WTC11 (cell line): ENCODE data around the gene TMC4. TPM values are rescaled to one million over a fixed set of nuclear protein-coding genes. Genes with fewer than 3 reads are reported as not detected.
A peak's percentile ranks its signal among the peaks of the same experiment; 100 is the strongest.

ENCODE experiments used
- ATAC-seq: fragments of 200-7000 bp; cut with Tn5 transposase; 2 replicates; pipeline ENCODE4 v1.10.0; 2021; ENCODE audit warnings: mild to moderate bottlenecking, moderate library complexity
- CTCF ChIA-PET: fragments of 300-600 bp; sonication (Branson Sonifier 250); formaldehyde crosslinking; loops from one replicate; lab custom pipeline; 2021; ENCODE audit warnings: antibody characterized with exemption; lab: Charles Lee
- POLR2A ChIA-PET: fragments of 350-600 bp; sonication (Branson Sonifier 250); formaldehyde crosslinking; loops from one replicate; lab custom pipeline; 2021; ENCODE audit warnings: antibody characterized with exemption; lab: Charles Lee
- DNase-seq: peaks from one replicate; pipeline ENCODE4 v3.0.0; 2021; ENCODE audit warnings: low spot score
- H3K27ac Mint-ChIP-seq: 2 replicates; pipeline ENCODE4 v1.8.0; 2021; ENCODE audit warnings: mixed read lengths
- H3K27me3 Mint-ChIP-seq: 2 replicates; pipeline ENCODE4 v1.8.0; 2021; ENCODE audit warnings: low read depth, mild to moderate bottlenecking, moderate library complexity, mixed read lengths
- H3K36me3 Mint-ChIP-seq: 2 replicates; pipeline ENCODE4 v1.8.0; 2021; ENCODE audit warnings: mixed read lengths
- H3K4me1 Mint-ChIP-seq: 2 replicates; pipeline ENCODE4 v1.8.0; 2022; ENCODE audit warnings: mixed read lengths
- H3K4me3 Mint-ChIP-seq: 2 replicates; pipeline ENCODE4 v1.8.0; 2021; ENCODE audit warnings: mild to moderate bottlenecking, moderate library complexity, mixed read lengths
- H3K9me3 Mint-ChIP-seq: 2 replicates; pipeline ENCODE4 v1.8.0; 2021; ENCODE audit warnings: mixed read lengths
- ESRRA ChIP-seq: sonication (generic); formaldehyde crosslinking; IDR thresholded peaks from 2 replicates; pipeline ENCODE4 v1.8.1; 2022; ENCODE audit warnings: mild to moderate bottlenecking, missing genetic modification reagents, borderline replicate concordance
- ETV6 ChIP-seq: sonication (generic); formaldehyde crosslinking; IDR thresholded peaks from 2 replicates; pipeline ENCODE4 v1.8.1; 2022; ENCODE audit warnings: mild to moderate bottlenecking, missing genetic modification reagents
- GRHL2 ChIP-seq: fragments of 250-450 bp; sonication (Bioruptor Pico); IDR thresholded peaks from 2 replicates; pipeline ENCODE4 v1.8.0; 2022; ENCODE audit warnings: mild to moderate bottlenecking, moderate library complexity; ENCODE audit not compliant: insufficient replicate concordance, severe bottlenecking
- JAZF1 ChIP-seq: fragments of 250-450 bp; sonication (Bioruptor Pico); IDR thresholded peaks from 2 replicates; pipeline ENCODE4 v1.9.0; 2021; ENCODE audit warnings: moderate library complexity, mild to moderate bottlenecking, inconsistent platforms
- KAT7 ChIP-seq: sonication (generic); formaldehyde crosslinking; IDR thresholded peaks from 2 replicates; pipeline ENCODE4 v1.8.1; 2023; ENCODE audit warnings: missing genetic modification reagents, mild to moderate bottlenecking, borderline replicate concordance
- MXD4 ChIP-seq: fragments of 250-450 bp; sonication (Bioruptor Pico); IDR thresholded peaks from 2 replicates; pipeline ENCODE4 v1.8.0; 2021; ENCODE audit warnings: mild to moderate bottlenecking, moderate library complexity, borderline replicate concordance
- NFE2L1 ChIP-seq: sonication (generic); formaldehyde crosslinking; IDR thresholded peaks from 2 replicates; pipeline ENCODE4 v1.8.1; 2023; ENCODE audit warnings: missing genetic modification reagents
- PRRX2 ChIP-seq: fragments of 250-450 bp; sonication (Bioruptor Pico); IDR thresholded peaks from 2 replicates; pipeline ENCODE4 v1.8.0; 2021; ENCODE audit warnings: mild to moderate bottlenecking
- TEAD1 ChIP-seq: sonication (generic); formaldehyde crosslinking; IDR thresholded peaks from 2 replicates; pipeline ENCODE4 v1.8.0; 2022; ENCODE audit warnings: mild to moderate bottlenecking, missing genetic modification reagents
- TEAD4 ChIP-seq: sonication (generic); formaldehyde crosslinking; IDR thresholded peaks from 2 replicates; pipeline ENCODE4 v1.8.0; 2022; ENCODE audit warnings: mild to moderate bottlenecking, missing genetic modification reagents
- TP53 ChIP-seq: sonication (generic); formaldehyde crosslinking; IDR thresholded peaks from 2 replicates; pipeline ENCODE4 v1.8.1; 2023; ENCODE audit warnings: mild to moderate bottlenecking, missing genetic modification reagents
- ZNF121 ChIP-seq: sonication (generic); formaldehyde crosslinking; IDR thresholded peaks from 2 replicates; pipeline ENCODE4 v1.8.0; 2023; ENCODE audit warnings: missing genetic modification reagents
- ZNF396 ChIP-seq: fragments of 250-450 bp; sonication (Bioruptor Pico); IDR thresholded peaks from 2 replicates; pipeline ENCODE4 v1.8.0; 2021; ENCODE audit warnings: mild to moderate bottlenecking, moderate library complexity, borderline replicate concordance
- ZNF671 ChIP-seq: fragments of 250-450 bp; sonication (Bioruptor Pico); IDR thresholded peaks from 2 replicates; pipeline ENCODE4 v1.8.0; 2021; ENCODE audit warnings: mild to moderate bottlenecking
- total RNA-seq: library from RNA; stranded (reverse); gene quantifications from 3 replicates; pipeline ENCODE4 v1.2.3, GENCODE V29; 2021
- TF ChIP-seq, protein P1 (sequence below): sonication (generic); formaldehyde crosslinking; conservative IDR thresholded peaks from 2 replicates; pipeline ENCODE4 v1.8.1; 2022; ENCODE audit warnings: mild to moderate bottlenecking, missing genetic modification reagents
- TF ChIP-seq, protein P2 (sequence below): fragments of 250-450 bp; sonication (Bioruptor Pico); IDR thresholded peaks from 2 replicates; pipeline ENCODE4 v1.8.0; 2021; ENCODE audit warnings: mild to moderate bottlenecking
- TF ChIP-seq, protein P3 (sequence below): sonication (generic); formaldehyde crosslinking; IDR thresholded peaks from 2 replicates; pipeline ENCODE4 v1.8.1; 2022; ENCODE audit warnings: mild to moderate bottlenecking, missing genetic modification reagents, moderate library complexity, borderline replicate concordance
- TF ChIP-seq, protein P4 (sequence below): sonication (generic); formaldehyde crosslinking; IDR thresholded peaks from 2 replicates; pipeline ENCODE4 v1.8.1; 2023; ENCODE audit warnings: mild to moderate bottlenecking, moderate library complexity, missing genetic modification reagents
- TF ChIP-seq, protein P5 (sequence below): sonication (generic); formaldehyde crosslinking; IDR thresholded peaks from 2 replicates; pipeline ENCODE4 v1.8.1; 2023; ENCODE audit warnings: mild to moderate bottlenecking, missing genetic modification reagents, borderline replicate concordance

The TMC4 gene
- total RNA-seq, 1 experiment from 2014 or later: 9.3 TPM

DNA sequence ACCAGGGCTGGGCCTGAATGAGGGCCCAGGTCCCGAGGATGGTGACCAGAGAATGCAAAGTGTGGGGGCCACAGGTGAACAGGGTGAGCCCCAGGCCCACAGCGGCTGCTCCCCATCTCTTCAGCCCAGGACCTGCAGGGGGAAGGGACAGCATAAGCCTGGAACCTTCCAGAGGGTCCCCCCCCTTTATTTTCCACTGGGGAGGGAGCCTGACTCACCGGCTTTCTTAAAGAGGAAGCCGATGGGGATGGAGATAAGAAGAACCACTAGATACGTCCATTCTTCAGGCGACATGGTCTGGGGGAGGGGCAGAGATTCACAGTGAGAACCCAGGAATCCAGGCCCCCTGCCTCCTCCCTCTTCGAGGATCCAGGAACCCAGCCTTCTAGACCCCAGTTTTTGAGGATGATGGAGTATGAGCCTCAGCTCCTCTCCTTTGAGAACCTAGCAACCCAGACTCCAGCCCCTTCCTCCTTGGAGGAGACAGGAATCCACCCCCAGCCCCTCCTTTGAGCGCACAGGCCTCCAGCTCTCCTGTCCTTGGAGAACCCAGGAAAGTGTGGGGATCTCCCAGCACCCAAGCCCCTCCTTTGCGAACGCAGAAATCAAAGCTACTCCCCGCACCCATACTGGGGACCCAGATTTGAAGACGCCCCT lies 15.4 kb upstream of the TMC4 start:
- ATAC-seq (no peak), DNase-seq (peak; percentile 27)
- Mint-ChIP-seq H3K4me3 (peak overlapping the region; percentile 85), H3K4me1 (peaks cover 35% of the 10 kb centered on the region), H3K36me3 (peaks cover 38% of the 10 kb centered on the region), H3K27ac (no peak overlapping the region), H3K9me3 (no peaks in the 10 kb centered on the region), H3K27me3 (peaks cover 3% of the 10 kb centered on the region; the same call in 1 of the 2 replicates)
- TF ChIP-seq KAT7: no peak
- no peak for TF ChIP-seq MXD4 (CRISPR knock-in tag)
- no peak for TF ChIP-seq ZNF396
- TF ChIP-seq, protein P1, sequence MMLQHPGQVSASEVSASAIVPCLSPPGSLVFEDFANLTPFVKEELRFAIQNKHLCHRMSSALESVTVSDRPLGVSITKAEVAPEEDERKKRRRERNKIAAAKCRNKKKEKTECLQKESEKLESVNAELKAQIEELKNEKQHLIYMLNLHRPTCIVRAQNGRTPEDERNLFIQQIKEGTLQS (CRISPR knock-in tag): no peak
- TF ChIP-seq ZNF671 (CRISPR knock-in tag): no peak
- no peak for TF ChIP-seq NFE2L1 (CRISPR knock-in tag)
- TF ChIP-seq TP53: no peak
- TF ChIP-seq TEAD4 (CRISPR knock-in tag): no peak
- TF ChIP-seq PRRX2 (CRISPR knock-in tag): no peak
- TF ChIP-seq ZNF121 (CRISPR knock-in tag): no peak
- TF ChIP-seq ESRRA: no peak
- TF ChIP-seq, protein P2, sequence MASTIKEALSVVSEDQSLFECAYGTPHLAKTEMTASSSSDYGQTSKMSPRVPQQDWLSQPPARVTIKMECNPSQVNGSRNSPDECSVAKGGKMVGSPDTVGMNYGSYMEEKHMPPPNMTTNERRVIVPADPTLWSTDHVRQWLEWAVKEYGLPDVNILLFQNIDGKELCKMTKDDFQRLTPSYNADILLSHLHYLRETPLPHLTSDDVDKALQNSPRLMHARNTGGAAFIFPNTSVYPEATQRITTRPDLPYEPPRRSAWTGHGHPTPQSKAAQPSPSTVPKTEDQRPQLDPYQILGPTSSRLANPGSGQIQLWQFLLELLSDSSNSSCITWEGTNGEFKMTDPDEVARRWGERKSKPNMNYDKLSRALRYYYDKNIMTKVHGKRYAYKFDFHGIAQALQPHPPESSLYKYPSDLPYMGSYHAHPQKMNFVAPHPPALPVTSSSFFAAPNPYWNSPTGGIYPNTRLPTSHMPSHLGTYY (CRISPR knock-in tag): no peak
- TF ChIP-seq JAZF1: no peak
- no peak for TF ChIP-seq GRHL2
- no peak for TF ChIP-seq ETV6 (CRISPR knock-in tag)
- TF ChIP-seq, protein P3, sequence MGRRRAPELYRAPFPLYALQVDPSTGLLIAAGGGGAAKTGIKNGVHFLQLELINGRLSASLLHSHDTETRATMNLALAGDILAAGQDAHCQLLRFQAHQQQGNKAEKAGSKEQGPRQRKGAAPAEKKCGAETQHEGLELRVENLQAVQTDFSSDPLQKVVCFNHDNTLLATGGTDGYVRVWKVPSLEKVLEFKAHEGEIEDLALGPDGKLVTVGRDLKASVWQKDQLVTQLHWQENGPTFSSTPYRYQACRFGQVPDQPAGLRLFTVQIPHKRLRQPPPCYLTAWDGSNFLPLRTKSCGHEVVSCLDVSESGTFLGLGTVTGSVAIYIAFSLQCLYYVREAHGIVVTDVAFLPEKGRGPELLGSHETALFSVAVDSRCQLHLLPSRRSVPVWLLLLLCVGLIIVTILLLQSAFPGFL (CRISPR knock-in tag): no peak
- TF ChIP-seq, protein P4, sequence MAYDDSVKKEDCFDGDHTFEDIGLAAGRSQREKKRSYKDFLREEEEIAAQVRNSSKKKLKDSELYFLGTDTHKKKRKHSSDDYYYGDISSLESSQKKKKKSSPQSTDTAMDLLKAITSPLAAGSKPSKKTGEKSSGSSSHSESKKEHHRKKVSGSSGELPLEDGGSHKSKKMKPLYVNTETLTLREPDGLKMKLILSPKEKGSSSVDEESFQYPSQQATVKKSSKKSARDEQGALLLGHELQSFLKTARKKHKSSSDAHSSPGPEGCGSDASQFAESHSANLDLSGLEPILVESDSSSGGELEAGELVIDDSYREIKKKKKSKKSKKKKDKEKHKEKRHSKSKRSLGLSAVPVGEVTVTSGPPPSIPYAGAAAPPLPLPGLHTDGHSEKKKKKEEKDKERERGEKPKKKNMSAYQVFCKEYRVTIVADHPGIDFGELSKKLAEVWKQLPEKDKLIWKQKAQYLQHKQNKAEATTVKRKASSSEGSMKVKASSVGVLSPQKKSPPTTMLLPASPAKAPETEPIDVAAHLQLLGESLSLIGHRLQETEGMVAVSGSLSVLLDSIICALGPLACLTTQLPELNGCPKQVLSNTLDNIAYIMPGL (CRISPR knock-in tag): no peak
- TF ChIP-seq TEAD1: no peak
- ChIA-PET CTCF (interaction anchor here (1.2 to 4.2 kb wide), 8 partner anchors 9 to 78 kb away, joined by 4 to 84 read pairs (median 14); partner anchors contain the start of genes CNOT3 and TMC4), POLR2A (interaction anchor here (0.7 to 4.3 kb wide), 9 partner anchors 8 to 129 kb away, joined by 3 to 25 read pairs (median 7); partner anchors contain the start of genes RPS9 and TMC4)

DNA sequence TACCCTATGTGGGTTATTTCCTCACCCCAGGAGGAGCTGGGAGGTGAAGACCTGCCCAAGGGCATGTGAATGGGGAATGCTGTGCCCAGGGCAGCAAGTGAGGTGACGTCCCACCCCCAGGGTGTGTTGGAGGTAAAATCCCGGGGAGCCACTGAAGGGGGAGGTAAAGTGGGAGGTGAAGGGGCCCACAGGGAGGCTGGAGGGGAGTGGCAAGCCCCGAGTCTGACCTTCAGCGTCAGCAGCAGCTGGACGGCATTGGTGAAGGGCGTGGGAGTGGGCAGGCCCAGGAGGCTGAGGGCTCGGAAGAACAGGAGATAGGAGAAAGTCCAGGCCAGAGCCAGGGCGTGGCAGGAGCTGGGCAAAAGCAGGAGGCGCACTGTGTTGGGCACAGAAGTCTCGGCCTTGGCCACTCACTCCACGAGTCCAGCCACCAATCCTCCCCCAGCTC lies 14.0 kb upstream of the TMC4 start:
- H3K4me3 Mint-ChIP-seq: peak overlapping the region; percentile 85
- no peak for DNase-seq
- no peak for ATAC-seq
- ChIA-PET CTCF (interaction anchor here (1.1 kb wide), 1 partner anchor 28 kb away, joined by 3 read pairs; the partner anchor contains the start of gene LENG1), POLR2A (no interaction called here)
- peaks cover 35% of the 10 kb centered on the region for H3K36me3 Mint-ChIP-seq
- no peaks in the 10 kb centered on the region for H3K9me3 Mint-ChIP-seq
- H3K27me3 Mint-ChIP-seq: peaks cover 3% of the 10 kb centered on the region; the same call in 1 of the 2 replicates
- H3K27ac Mint-ChIP-seq: peak overlapping the region; percentile 63; the same call in 1 of the 2 replicates
- H3K4me1 Mint-ChIP-seq: peaks cover 23% of the 10 kb centered on the region
- TF ChIP-seq, protein P5, sequence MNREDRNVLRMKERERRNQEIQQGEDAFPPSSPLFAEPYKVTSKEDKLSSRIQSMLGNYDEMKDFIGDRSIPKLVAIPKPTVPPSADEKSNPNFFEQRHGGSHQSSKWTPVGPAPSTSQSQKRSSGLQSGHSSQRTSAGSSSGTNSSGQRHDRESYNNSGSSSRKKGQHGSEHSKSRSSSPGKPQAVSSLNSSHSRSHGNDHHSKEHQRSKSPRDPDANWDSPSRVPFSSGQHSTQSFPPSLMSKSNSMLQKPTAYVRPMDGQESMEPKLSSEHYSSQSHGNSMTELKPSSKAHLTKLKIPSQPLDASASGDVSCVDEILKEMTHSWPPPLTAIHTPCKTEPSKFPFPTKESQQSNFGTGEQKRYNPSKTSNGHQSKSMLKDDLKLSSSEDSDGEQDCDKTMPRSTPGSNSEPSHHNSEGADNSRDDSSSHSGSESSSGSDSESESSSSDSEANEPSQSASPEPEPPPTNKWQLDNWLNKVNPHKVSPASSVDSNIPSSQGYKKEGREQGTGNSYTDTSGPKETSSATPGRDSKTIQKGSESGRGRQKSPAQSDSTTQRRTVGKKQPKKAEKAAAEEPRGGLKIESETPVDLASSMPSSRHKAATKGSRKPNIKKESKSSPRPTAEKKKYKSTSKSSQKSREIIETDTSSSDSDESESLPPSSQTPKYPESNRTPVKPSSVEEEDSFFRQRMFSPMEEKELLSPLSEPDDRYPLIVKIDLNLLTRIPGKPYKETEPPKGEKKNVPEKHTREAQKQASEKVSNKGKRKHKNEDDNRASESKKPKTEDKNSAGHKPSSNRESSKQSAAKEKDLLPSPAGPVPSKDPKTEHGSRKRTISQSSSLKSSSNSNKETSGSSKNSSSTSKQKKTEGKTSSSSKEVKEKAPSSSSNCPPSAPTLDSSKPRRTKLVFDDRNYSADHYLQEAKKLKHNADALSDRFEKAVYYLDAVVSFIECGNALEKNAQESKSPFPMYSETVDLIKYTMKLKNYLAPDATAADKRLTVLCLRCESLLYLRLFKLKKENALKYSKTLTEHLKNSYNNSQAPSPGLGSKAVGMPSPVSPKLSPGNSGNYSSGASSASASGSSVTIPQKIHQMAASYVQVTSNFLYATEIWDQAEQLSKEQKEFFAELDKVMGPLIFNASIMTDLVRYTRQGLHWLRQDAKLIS: no peak
- TF ChIP-seq TP53: no peak
